ENCODE data around the gene TRPM2.

GRCh38 chr21:44455524-44456213, 102.2 kb downstream of the TRPM2 start:
- TF ChIP-seq CTCF (IDR thresholded peaks at IDR 0.05; ENCODE audit: control extremely low read depth in 1 of 3, insufficient read depth in 1 of 3, low read depth in 1 of 3, low read length in 3 of 3) (peak in 2 of 3 experiments; percentile 1 to 11; a peak in 1 of 4 replicates), POLR2A (IDR thresholded peaks at IDR 0.05; ENCODE audit: control extremely low read depth in 1 of 2, low read depth in 2 of 2, low read length in 2 of 2) (no peak), USF2 (IDR thresholded peaks at IDR 0.05; ENCODE audit: low read length) (peak; percentile 44; the same call in 1 of the 2 replicates)

All from H1 (cell line).